ENCODE measurements around the gene RAI1.

The RAI1 gene

GRCh38 chr17:17737961-17738894, 57.0 kb downstream of the RAI1 start:
- DNase-seq: no peak

GRCh38 chr17:17738901-17739300, 57.6 kb downstream of the RAI1 start:
- DNase-seq: no peak

DNA sequence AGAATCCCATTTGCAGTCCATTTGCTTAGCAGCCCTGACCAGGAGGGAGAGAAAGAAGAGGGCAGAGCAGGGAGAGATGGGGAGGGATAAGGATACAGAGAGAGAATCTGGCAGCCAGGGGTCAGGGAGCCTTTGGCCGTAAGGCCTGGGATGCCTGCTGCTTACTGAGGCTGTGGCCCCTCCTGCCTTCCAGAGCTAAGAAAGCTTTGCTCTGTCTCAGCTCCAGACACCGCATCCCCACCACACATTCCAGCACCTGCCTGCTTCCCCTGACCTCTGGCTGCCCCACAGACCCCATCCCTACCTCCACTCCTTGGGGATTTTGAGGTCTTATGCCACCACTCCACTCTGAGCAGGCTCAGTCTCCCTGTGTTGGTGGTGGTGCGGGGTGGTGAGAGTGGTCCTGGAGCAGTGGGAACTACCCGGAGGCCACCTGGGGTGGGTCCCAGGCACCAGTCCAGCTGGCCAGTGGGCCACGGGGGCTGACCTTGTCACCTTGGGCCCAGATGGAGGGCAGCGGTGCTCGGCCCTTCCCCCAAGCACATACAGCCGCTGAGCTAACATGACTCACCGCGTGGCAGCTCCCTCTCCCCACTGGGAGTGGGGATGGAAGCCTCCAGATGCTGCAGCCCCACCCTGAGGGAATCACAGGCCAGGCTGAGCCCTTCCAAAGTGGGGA, 58.3 kb downstream of the RAI1 start:
- no peak for DNase-seq

DNA sequence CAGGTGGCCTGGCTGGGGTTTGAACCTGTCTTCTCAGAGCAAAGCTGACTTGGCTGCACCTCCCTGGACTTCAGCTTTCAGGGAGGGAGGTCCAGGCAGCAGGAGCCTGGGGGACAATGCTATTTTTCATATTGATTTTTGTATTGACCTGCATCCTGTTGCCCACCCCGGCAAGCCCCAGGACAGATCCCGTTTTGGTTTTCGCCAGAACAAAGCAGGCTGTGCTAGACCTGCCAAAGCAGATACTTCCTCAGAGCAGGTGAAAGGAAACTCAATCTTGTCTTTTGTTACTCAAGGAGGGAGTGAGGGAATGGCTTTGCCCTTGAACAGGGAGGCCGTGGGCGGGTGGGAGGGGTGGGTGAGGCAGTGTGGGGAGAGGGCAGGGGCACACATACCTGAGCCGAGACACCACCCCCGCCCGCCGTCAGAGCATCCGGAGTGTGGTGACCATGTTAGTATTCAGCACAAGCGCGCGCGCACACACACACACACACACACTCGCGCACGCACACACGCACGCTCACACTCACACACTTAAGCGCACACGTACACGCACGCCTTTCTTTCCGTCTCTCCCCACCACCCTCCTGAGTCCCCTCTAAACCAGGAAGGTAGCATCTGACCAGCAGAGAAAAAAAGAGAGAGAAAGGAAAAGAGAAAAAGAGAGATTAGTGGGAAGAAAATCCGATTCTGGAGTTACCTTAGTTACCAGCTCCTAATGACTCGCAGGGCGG, 59.5 kb downstream of the RAI1 start:
- DNase-seq: peak; percentile 24

DNA sequence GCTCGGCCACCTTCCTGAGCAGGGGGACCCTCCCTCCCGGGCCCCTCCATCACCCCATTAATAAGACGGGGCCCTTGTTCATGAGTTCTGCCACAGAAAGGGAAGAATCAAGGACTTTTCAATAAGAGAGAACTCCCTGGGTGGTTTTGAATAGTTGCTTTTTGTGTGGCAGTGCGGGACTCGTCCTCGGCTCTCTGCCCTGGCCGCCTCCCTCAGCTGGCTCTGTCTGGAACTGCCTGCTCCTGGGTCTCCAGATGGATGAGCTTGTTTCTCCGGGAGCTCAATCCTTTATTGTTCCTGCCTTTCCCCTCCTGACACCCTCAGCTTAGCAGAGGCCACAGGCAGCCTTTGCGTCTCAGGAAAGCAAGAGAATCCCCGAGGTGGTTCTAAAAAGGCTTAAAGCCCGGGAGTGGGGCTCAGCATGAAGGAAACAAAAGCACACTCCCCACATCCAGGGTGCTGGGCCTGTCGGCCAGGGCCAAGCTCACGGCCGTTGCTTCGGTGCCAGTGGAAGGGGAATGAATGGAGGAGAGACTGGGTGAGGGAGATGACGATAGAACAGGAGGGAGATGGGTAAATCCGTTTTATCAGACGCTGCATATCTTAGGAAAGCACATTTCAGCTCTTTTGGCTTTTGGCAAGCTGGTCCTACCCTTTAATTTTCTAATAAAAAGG, 60.2 kb downstream of the RAI1 start:
- no peak for DNase-seq

GRCh38 chr17:17742133-17742621, 60.9 kb downstream of the RAI1 start:
- no peak for DNase-seq

GRCh38 chr17:17742688-17743390, 61.6 kb downstream of the RAI1 start:
- DNase-seq: no peak

DNA sequence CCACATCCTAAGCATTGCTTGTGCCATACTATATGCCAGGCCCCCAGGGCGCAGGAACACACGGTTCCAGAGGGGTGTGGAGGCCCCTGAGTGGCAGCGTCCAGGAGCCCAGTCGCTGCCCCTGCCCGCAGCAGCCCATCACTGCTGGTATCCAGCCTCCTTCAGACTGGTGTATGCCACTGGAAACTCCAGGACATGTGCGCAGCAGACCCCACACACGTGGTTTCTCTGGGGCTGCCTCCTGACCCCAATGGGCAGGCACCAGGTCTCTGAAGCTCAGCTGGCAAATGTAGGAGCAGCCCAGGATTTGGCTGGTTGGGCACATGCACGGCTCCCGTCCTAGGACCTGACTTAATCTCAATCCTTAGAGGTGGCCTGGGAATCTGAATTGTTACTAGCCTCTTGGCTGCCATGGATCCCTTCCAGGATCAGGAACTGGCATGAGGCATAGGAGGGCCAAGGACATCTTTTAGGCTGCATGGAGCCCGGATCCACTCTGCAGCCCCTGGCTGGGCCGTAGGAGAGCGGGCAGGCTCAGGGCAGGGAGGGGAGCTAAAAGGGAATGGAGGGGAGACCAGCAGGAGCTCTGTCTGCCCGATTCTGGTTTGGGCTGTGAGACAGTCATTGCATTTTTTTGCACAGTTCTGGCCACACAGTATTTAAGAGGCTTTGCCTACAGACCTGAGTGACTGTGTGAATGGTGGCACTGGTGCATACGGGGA, 62.3 kb downstream of the RAI1 start:
- no peak for DNase-seq

DNA sequence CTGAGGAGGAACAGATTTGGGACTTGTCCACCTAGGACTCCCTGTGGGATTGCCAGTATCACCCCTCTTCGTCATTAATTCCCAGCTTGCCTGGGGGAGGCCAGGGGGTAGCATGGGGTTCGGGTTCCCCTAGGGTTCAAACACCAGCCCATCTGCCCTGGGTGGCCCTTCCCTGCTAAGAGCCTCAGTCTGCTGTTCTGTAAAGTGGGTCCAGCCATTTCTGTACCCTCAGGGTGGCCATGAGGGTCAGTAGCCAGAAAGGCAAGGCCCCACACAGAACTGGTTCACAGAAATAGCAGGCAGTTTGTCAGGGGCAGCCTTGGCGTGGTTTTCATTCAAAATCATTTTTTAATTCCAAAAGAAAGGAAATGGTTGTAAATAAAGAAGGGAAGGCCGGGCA, 62.9 kb downstream of the RAI1 start:
- DNase-seq: no peak

- DNase-seq: no peak
Measured at GRCh38 chr17:17745476-17746455, 64.5 kb downstream of the RAI1 start.

DNA sequence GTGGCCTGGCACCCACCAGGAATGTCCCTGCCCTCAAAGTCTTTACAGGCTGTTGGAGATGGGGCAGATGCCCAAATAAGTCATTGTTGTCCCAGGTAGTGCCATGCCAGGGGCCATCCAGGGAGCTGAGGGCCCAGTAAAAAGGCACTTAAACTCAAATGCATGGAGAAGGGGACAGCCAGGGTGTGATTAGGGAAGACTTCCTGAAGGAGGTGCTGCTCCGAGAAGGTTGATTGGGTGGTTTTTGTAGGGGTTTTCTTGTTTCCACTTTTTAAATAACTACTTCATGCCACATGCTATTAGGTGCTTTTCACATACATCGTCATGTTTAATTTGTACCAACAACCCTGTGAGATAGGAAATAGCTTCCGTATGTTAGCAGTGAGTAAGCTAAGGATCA, 66.9 kb downstream of the RAI1 start:
- no peak for DNase-seq

DNA sequence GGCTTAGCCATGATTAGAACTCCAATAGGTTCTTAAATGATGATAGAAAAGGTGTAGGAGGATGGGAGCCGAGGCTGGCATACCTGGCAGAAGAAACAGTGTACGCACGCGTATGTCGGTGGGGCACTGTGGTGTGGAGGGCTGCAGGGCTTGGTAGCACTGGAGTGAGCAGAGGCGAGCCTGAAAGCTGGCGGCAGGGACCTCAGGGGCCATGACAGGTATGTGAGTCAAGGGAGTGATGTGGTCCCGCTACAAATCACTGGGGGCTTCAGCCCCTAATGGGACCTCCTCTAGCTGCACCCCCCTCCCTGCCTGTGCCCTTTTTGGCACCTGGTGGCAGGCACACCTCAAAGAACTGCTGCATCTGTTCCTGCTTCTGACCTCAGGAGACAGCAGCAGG, 67.3 kb downstream of the RAI1 start:
- DNase-seq: no peak

GRCh38 chr17:17749025-17749772, 67.9 kb downstream of the RAI1 start:
- DNase-seq: no peak

GRCh38 chr17:17749921-17750320, 68.7 kb downstream of the RAI1 start:
- peak; percentile 81 for DNase-seq

DNA sequence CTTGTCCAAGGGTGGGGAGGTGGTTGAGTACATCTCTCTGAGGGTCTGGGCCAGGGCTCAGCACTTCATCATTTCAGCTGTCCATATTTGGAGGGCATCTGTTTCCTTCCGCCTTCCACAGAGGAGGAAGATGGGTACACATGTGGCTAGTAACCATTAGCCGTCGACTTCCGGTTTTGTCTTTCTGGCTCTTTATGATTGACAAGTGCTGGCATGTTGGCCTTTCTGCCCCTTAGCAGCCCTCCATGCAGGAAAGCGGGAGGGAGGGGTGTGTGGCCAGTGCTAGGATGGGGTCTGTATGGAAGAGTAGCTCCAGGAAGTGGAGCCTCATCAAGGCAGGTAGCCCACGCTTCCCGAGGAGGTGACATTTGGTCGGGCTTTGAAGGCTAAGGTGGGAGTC, 69.6 kb downstream of the RAI1 start:
- peak; percentile 81 for DNase-seq

DNA sequence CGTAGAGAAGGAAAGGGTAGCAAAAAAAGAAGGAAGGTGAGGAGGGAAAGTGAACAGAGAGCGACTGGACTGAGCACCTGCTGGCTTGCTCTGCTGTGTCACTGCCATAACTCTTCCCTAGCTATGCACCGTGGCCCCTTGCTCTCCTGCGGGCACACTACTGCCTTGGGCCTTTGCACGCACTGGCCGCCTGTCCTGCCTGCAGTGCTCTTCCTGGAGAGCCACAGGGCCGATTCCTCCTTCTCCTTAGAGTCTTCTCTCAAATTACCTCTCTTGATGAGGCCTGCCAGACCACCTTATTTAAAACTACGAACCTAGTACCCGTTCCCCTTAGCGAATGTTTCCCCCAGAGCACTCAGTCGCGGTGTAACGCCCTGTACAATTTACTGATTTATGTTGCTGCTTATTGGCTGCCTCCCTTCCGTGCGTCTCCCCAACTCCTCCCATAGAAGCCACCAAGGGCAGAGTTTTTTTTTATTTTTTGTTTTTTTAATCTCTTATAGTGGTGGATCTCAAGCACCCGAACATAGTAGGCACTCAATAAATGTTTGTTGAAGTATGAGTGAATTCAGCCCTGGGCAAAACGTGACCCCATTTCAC, 70.3 kb downstream of the RAI1 start:
- peak; percentile 47 for DNase-seq

DNA sequence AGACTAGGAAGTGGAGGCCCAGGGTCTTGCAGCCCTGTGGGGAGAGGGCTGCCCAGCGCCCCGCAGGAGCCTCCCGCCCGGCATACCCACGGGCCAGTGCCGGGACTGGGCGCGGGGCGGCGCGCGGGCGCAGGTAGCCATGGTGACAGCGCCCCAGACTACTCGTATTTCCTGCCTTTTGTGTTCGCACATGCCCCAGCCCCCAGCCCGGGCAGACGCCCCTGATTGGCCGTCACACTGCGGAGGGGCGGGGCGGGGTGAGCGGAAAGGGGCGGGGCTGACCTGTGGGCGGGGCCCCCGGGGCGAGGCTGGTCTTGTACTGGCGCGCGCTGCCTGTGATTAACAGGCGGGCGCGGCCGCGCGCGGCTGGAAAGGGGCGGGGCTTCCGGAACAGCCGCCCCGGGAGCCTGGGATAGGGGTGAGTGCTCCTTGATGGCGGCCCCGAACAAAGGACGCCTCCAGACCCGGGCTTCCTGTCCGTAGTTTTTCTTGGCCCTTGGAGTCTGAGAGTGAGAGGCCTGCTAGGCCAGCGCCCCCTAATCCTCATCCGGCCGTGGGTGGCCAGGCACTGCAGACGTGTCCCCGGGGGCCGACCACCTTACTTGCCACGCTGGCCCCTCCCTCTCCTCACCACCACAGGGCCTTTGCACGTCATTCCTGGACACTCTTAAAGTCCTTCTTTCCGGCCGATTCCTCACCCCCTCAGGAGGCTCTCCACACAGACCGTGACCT, 71.0 kb downstream of the RAI1 start:
- peak; percentile 98 for DNase-seq

DNA sequence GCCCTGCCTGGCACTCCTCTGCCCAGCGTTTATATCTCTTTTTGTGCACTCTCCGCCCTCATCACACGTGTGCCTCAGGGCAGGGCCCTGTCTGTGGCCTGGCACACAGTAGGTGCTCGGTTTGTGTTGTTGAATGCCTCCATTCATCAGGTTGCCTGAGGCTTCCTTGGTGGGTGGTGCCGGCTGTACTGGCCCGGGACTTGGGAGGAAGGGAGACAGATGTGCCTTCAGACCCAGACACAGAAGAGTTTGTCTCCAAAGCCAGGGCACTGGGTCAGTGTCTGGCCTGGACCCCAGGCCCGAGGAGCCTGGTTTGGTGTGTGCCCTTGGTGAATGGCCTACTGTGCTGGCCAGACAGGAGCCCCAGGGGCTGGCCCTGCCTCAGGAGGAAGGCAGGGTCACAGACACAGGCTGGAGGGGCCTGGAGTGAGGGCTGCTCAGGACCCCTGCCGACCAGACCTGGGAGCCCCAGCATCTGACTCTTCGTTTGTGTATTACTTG, 71.6 kb downstream of the RAI1 start:
- no peak for DNase-seq
